OCI-LY7 (cell line): ENCODE data around the gene UBAP2L. TPM values are rescaled to one million over a fixed set of nuclear protein-coding genes. Genes with fewer than 3 reads are reported as not detected.
A peak's percentile ranks its signal among the peaks of the same experiment; 100 is the strongest.

Experiments used
- BruUV-seq: library from RNA; stranded (reverse); fragments of 400-500 nt; replicated peaks from 2 replicates; lab custom pipeline; 2021; lab: Mats Ljungman, UMichigan
- CTCF ChIA-PET: fragments of 300-600 bp; sonication (Branson Sonifier 250); formaldehyde crosslinking; loops from one replicate; lab custom pipeline; 2022; ENCODE audit warnings: antibody characterized with exemption; ENCODE audit not compliant: unreplicated experiment; lab: Charles Lee
- POLR2A ChIA-PET: fragments of 300-600 bp; sonication (Branson Sonifier 250); formaldehyde crosslinking; loops from one replicate; lab custom pipeline; 2022; ENCODE audit warnings: antibody characterized with exemption; lab: Charles Lee
- DNase-seq: peaks from one replicate; pipeline ENCODE4 v3.0.0-alpha.2; 2015; ENCODE audit warnings: low spot score
- H2AFZ ChIP-seq: fragments of 200-600 bp; sonication (generic), shearing (Covaris generic); 2 replicates; pipeline ENCODE4 v1.6.1; 2014; ENCODE audit warnings: mild to moderate bottlenecking, antibody characterized with exemption, low read length, moderate library complexity
- H3K27ac ChIP-seq: fragments of 200-600 bp; sonication (generic); 2 replicates; pipeline ENCODE4 v1.5.1; 2014; ENCODE audit warnings: mixed run types, low read depth, mild to moderate bottlenecking, moderate library complexity, low read length, inconsistent platforms; ENCODE audit not compliant: poor library complexity, severe bottlenecking
- H3K36me3 ChIP-seq: fragments of 200-600 bp; sonication (generic); 2 replicates; pipeline ENCODE4 v1.6.1; 2014; ENCODE audit warnings: mild to moderate bottlenecking, antibody characterized with exemption, low read length, moderate library complexity, mixed read lengths; ENCODE audit not compliant: insufficient read depth
- H3K4me1 ChIP-seq: fragments of 200-600 bp; sonication (generic); 2 replicates; pipeline ENCODE4 v1.5.1; 2014; ENCODE audit warnings: mild to moderate bottlenecking, low read length; ENCODE audit not compliant: insufficient read depth, poor library complexity, severe bottlenecking
- H3K4me2 ChIP-seq: fragments of 200-600 bp; sonication (generic); 2 replicates; pipeline ENCODE4 v1.6.1; 2014; ENCODE audit warnings: mild to moderate bottlenecking, low read length
- H3K4me3 ChIP-seq: fragments of 200-600 bp; sonication (generic); 2 replicates; pipeline ENCODE4 v1.5.1; 2014; ENCODE audit warnings: mild to moderate bottlenecking, low read depth, low read length; ENCODE audit not compliant: poor library complexity, severe bottlenecking
- H3K79me2 ChIP-seq: fragments of 200-600 bp; sonication (generic); 2 replicates; pipeline ENCODE4 v1.6.1; 2016; ENCODE audit warnings: low read depth, mild to moderate bottlenecking, low read length, moderate library complexity, mixed read lengths; ENCODE audit not compliant: insufficient read depth
- H3K9me2 ChIP-seq: fragments of 200-600 bp; sonication (generic); 2 replicates; pipeline ENCODE4 v1.6.1; 2016; ENCODE audit warnings: mild to moderate bottlenecking, low read length, mixed read lengths; ENCODE audit not compliant: insufficient read depth
- H3K9me3 ChIP-seq: fragments of 200-600 bp; sonication (generic); 2 replicates; pipeline ENCODE4 v1.6.1; 2014; ENCODE audit warnings: mild to moderate bottlenecking, mixed run types, low read length, mixed read lengths
- H4K20me1 ChIP-seq: fragments of 200-600 bp; sonication (generic); 2 replicates; pipeline ENCODE4 v1.6.1; 2014; ENCODE audit warnings: mild to moderate bottlenecking, antibody characterized with exemption, low read length, moderate library complexity, mixed read lengths; ENCODE audit not compliant: insufficient read depth
- CTCF ChIP-seq: fragments of 200-600 bp; sonication (generic); conservative IDR thresholded peaks from 2 replicates; pipeline ENCODE4 v1.5.1; 2014; ENCODE audit warnings: mild to moderate bottlenecking, antibody characterized with exemption, low read length, moderate library complexity, mixed read lengths
- EZH2phosphoT487 ChIP-seq: fragments of 200-600 bp; sonication (generic); IDR thresholded peaks from 2 replicates; pipeline ENCODE4 v1.6.1; 2018; ENCODE audit warnings: low read depth, borderline replicate concordance, mild to moderate bottlenecking, mixed run types, antibody characterized with exemption, low read length, moderate library complexity, mixed read lengths
- intact Hi-C: fragments of 100-400 bp; cut with micrococcal nuclease; formaldehyde crosslinking; loops from one replicate; pipeline ENCODE4 v1.10.0; 2022; ENCODE audit not compliant: unreplicated experiment
- total RNA-seq, 2 experiments: library from RNA; depleted of rRNA in 1 of 2; stranded (reverse); fragments of >200 nt in 1 of 2; shearing (Covaris generic) in 1 of 2; gene quantifications; 2 replicates each; pipeline ENCODE4 v1.2.3, GENCODE V29; 2014 to 2022

UBAP2L gene
- total RNA-seq, 2 experiments from 2014 or later, result 80.4 to 179 TPM

DNA sequence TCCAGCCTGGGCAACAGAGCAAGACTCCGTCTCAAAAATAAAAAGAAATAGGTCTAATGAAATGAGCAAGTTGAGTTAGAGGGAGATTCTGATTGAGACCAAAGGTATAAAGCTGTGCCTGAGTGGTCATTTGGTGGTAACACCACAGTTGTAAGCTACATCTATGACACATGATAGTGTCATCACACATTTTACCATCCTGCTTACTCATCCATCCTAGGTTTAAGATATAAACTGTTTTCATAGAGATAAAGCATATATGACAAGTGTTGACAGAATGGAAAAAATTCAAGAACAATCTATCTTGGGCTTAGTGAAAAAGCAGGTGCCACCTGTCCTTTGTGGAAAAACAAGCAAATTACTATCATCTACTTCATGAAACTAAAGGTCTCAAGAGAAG, 7.5 kb upstream of the UBAP2L start:
- DNase-seq, result no peak
- no peak for TF ChIP-seq EZH2phosphoT487
- no peak for TF ChIP-seq CTCF
- Histone ChIP-seq H3K4me2 (no peak overlapping the region), H2AFZ (no peak overlapping the region), H3K4me1 (peaks cover 8% of the 10 kb centered on the region), H3K27ac (no peak overlapping the region), H3K79me2 (peaks cover 45% of the 10 kb centered on the region), H3K36me3 (peaks cover 95% of the 10 kb centered on the region), H4K20me1 (peaks cover 3% of the 10 kb centered on the region), H3K9me2 (no peaks in the 10 kb centered on the region), H3K9me3 (no peaks in the 10 kb centered on the region), H3K4me3 (no peak overlapping the region)
- POLR2A ChIA-PET, result interaction anchor here (0.9 to 1.0 kb wide), 2 partner anchors 35 to 45 kb away, joined by 3 read pairs; no protein-coding TSS in a partner anchor
- CTCF ChIA-PET, result interaction anchor here (1.1 kb wide), 1 partner anchor 53 kb away, joined by 3 read pairs; no protein-coding TSS in a partner anchor
- intact Hi-C loops, result no loop called here
- BruUV-seq, result no TSS peak

GRCh38 chr1:154218545-154218944, 2.2 kb upstream of the UBAP2L start:
- intact Hi-C loops, result no loop called here
- Histone ChIP-seq H3K9me3 (peaks cover 7% of the 10 kb centered on the region; the same call in 1 of the 2 replicates), H3K36me3 (peaks cover 82% of the 10 kb centered on the region), H3K9me2 (no peaks in the 10 kb centered on the region), H3K27ac (no peak overlapping the region), H2AFZ (no peak overlapping the region), H3K4me2 (peak overlapping the region; percentile 77), H3K4me1 (peaks cover 33% of the 10 kb centered on the region), H3K79me2 (peaks cover 89% of the 10 kb centered on the region), H4K20me1 (peaks cover 24% of the 10 kb centered on the region), H3K4me3 (peak overlapping the region; percentile 96)
- ChIA-PET CTCF (no interaction called here), POLR2A (interaction anchor here (0.6 to 1.2 kb wide), 5 partner anchors 8 to 151 kb away, joined by 3 to 4 read pairs (median 3); partner anchors contain the start of gene TPM3)
- TF ChIP-seq CTCF (no peak), EZH2phosphoT487 (no peak)
- no TSS peak for BruUV-seq
- no peak for DNase-seq

GRCh38 chr1:154219541-154219940, 1.2 kb upstream of the UBAP2L start:
- Histone ChIP-seq H2AFZ (no peak overlapping the region), H4K20me1 (peaks cover 33% of the 10 kb centered on the region), H3K4me3 (peak overlapping the region; percentile 96), H3K9me3 (peaks cover 7% of the 10 kb centered on the region; the same call in 1 of the 2 replicates), H3K79me2 (peaks cover 92% of the 10 kb centered on the region), H3K9me2 (no peaks in the 10 kb centered on the region), H3K4me1 (peaks cover 41% of the 10 kb centered on the region), H3K36me3 (peaks cover 82% of the 10 kb centered on the region), H3K27ac (peak overlapping the region; percentile 75), H3K4me2 (peak overlapping the region; percentile 77)
- no peak for TF ChIP-seq CTCF
- no peak for TF ChIP-seq EZH2phosphoT487
- BruUV-seq, result no TSS peak
- DNase-seq, result peak; percentile 36
- POLR2A ChIA-PET, result interaction anchor here (1.2 kb wide), 1 partner anchor 9 kb away, joined by 3 read pairs; no protein-coding TSS in a partner anchor
- CTCF ChIA-PET, result no interaction called here
- intact Hi-C loops, result no loop called here
